Common myeloid progenitor, CD34-positive (primary cell): ENCODE data around the gene IDH3G.

Experiments
- CTCF ChIA-PET: fragments of 350-600 bp; sonication (Branson Sonifier 250); formaldehyde crosslinking; loops from one replicate; lab custom pipeline; 2021; ENCODE audit warnings: antibody characterized with exemption; lab: Charles Lee
- POLR2A ChIA-PET: fragments of 350-600 bp; sonication (Branson Sonifier 250); formaldehyde crosslinking; loops from one replicate; lab custom pipeline; 2021; ENCODE audit warnings: antibody characterized with exemption; lab: Charles Lee
- DNase-seq, 3 donors: peaks; one replicate each; pipeline versions ENCODE4 v3.0.0 to v3.0.0-alpha.2; 2013
- H3K27ac ChIP-seq, 2 experiments: 1 replicate in 1 of 2; 2 replicates in 1 of 2; pipeline ENCODE4 v1.7.0; 2013; ENCODE audit warnings: inconsistent platforms in 2 of 2, low read length in 2 of 2, mild to moderate bottlenecking in 2 of 2, low read depth in 1 of 2, moderate library complexity in 1 of 2; ENCODE audit not compliant: severe bottlenecking in 2 of 2, insufficient read depth in 1 of 2, poor library complexity in 1 of 2
- H3K27me3 ChIP-seq, 5 experiments: replicated peaks in 2 of 5; 1 replicate in 3 of 5; 2 replicates in 2 of 5; pipeline versions ENCODE4 v1.6.1 to v1.7.0; 2013; ENCODE audit warnings: low read length in 4 of 5, mild to moderate bottlenecking in 2 of 5, moderate library complexity in 2 of 5, inconsistent platforms in 1 of 5; ENCODE audit not compliant: insufficient read depth in 5 of 5, control insufficient read depth in 4 of 5
- H3K36me3 ChIP-seq, 4 experiments: 1 replicate in 2 of 4; 2 replicates in 2 of 4; pipeline versions ENCODE4 v1.6.1 to v1.7.0; 2013; ENCODE audit warnings: low read length in 3 of 4, control low read depth in 1 of 4, mild to moderate bottlenecking in 1 of 4; ENCODE audit not compliant: control insufficient read depth in 4 of 4, insufficient read depth in 4 of 4
- H3K4me1 ChIP-seq, 4 experiments: 1 replicate in 3 of 4; 2 replicates in 1 of 4; pipeline versions ENCODE4 v1.6.1 to v1.7.1; 2013; ENCODE audit warnings: low read length in 3 of 4, mild to moderate bottlenecking in 3 of 4, control low read depth in 1 of 4, inconsistent platforms in 1 of 4, moderate library complexity in 1 of 4; ENCODE audit not compliant: control insufficient read depth in 4 of 4, insufficient read depth in 4 of 4; ENCODE audit errors: control extremely low read depth in 1 of 4
- H3K4me3 ChIP-seq, 7 experiments: 1 replicate in 4 of 7; 2 replicates in 3 of 7; pipeline versions ENCODE4 v1.5.1 to v1.7.0; 2013; ENCODE audit warnings: mild to moderate bottlenecking in 7 of 7, low read length in 6 of 7, moderate library complexity in 6 of 7, inconsistent platforms in 2 of 7, low read depth in 2 of 7, control low read depth in 1 of 7; ENCODE audit not compliant: insufficient read depth in 4 of 7, control insufficient read depth in 1 of 7; ENCODE audit errors: extremely low read depth in 1 of 7
- H3K9me3 ChIP-seq, 5 experiments: 1 replicate in 4 of 5; 2 replicates in 1 of 5; pipeline versions ENCODE4 v1.6.1 to v1.7.1; 2013; ENCODE audit warnings: low read length in 4 of 5, mild to moderate bottlenecking in 2 of 5, inconsistent platforms in 1 of 5, low read depth in 1 of 5, moderate library complexity in 1 of 5; ENCODE audit not compliant: control insufficient read depth in 4 of 5, insufficient read depth in 2 of 5; ENCODE audit errors: control extremely low read depth in 1 of 5
- WGBS: methylation state at CpG from one replicate; pipeline ENCODE4 v1.1.5; 2013; ENCODE audit not compliant: insufficient coverage; 5-methylcytosine and 5-hydroxymethylcytosine counted together

The IDH3G gene

DNA sequence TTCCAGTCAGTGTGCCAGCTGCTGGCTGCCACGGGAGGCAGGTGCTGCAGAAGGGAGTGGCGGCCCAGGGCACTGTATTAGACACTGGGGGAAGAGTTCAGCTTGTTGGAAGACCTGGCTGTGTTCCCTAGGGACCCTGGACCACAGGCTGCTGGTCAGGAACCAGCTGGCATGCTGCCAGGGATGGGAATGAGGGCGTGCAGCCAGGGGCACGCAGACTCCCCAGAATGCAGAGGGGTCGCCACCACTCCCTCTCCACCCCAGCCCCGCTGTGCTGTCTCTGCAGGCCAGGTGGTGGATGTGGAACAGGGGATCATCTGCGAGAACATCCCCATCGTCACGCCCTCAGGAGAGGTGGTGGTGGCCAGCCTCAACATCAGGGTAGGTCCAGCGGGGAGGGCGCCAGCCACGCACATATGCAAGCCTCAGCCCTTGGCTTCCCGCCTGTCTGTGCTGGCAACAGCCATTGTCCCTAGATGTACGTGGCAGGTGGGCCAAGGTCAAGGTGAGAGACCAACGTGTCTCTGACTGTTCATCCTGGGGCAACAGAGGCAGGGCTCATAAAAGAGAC is 57.2 kb downstream of the IDH3G start:
- Histone ChIP-seq H3K27ac (no peak overlapping the region), H3K4me3 (no peak overlapping the region), H3K4me1 (peaks cover 0 to 4% (median 0%) of the 10 kb centered on the region in 4 experiments), H3K36me3 (peaks cover 0 to 4% (median 0%) of the 10 kb centered on the region in 4 experiments), H3K9me3 (peaks cover 0 to 7% (median 0%) of the 10 kb centered on the region in 5 experiments), H3K27me3 (no peaks in the 10 kb centered on the region)
- no peak for DNase-seq
- WGBS = 91% methylated on average over 13 of the region's 15 CpGs
- ChIA-PET POLR2A (no interaction called here), CTCF (interaction anchor here (0.6 kb wide), 1 partner anchor 193 kb away, joined by 3 read pairs; no protein-coding TSS in a partner anchor)

DNA sequence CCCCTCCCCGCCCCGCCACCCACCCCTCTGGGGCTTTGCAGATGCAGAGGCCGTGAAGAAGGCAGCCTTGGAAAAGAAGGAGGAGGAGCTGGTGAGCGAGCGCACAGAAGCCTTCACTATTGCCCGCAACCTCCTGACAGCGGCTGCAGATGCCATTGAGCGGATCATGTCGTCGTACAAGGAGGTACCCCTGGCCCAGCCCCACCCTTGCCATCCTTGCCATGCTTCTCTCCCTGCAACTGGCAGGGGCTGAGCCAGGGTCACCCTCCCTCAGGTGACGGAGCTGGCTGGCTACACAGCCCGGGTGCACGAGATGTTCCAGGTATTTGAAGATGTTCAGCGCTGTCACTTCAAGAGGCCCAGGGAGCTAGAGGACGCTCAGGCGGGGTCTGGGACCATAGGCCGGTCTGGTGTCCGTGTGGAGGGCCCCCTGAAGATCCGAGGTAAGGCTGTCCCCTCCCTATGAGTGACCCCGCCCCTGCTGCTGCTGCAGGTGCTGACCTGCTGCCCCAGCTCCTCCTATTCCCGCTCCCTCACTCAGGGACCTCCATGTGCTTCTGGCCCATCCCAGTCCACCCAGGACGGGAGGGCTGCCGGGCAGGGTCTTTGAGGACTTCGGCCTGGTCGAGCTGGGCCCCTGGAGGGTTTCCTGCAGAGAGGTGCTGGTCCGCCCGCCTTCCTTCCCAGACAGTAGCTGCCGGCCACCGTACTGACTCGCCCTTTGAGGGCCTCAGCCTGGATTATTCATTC is 57.9 kb downstream of the IDH3G start:
- no peak overlapping the region for H3K27ac ChIP-seq
- DNase-seq = no peak
- H3K36me3 ChIP-seq = peaks cover 0 to 4% (median 0%) of the 10 kb centered on the region in 4 experiments
- POLR2A ChIA-PET = interaction anchor here (0.6 kb wide), 1 partner anchor 19 kb away, joined by 4 read pairs; no protein-coding TSS in a partner anchor
- 91% methylated on average over 25 of the region's 30 CpGs for WGBS
- H3K27me3 ChIP-seq = no peaks in the 10 kb centered on the region
- CTCF ChIA-PET = interaction anchor here (0.6 to 1.6 kb wide), 2 partner anchors 10 to 193 kb away, joined by 3 to 6 read pairs; no protein-coding TSS in a partner anchor
- peaks cover 0 to 12% (median 0%) of the 10 kb centered on the region in 5 experiments for H3K9me3 ChIP-seq
- no peak overlapping the region for H3K4me3 ChIP-seq
- peaks cover 0 to 4% (median 0%) of the 10 kb centered on the region in 4 experiments for H3K4me1 ChIP-seq
